Colon (tissue), 2 donors: ENCODE results near the gene VAC14.
"Not testable (repeated sequence)": the region's sequence is repeated elsewhere in the genome, so short reads cannot be mapped to it uniquely, and the experiment has no call there.

Experiments
- FAIRE-seq: peaks from 2 replicates; lab custom pipeline; 2012; peaks lifted over from hg19 to GRCh38; lab: Jason Lieb, UNC
- donor health status: control.
- donor health status: control.

Gene VAC14

DNA sequence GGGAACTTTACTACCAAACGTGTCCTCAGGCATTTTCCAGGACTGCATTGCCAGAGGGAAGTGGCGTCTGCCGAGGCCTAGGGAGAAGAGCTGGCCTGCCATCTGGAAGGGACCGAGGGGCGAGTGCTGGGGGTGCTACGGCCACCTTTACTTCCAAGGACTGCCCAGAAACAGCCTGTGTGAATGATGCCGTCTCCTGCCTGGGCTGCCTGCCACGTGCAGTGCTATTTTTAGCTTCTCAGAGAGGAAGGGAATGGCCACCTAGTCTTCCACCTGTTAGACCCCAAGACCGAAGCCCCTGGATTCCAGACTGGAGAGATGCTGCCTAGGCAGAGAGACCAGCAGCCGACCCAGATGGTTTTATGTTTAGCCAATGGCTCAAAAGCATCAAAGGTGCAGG lies 57.2 kb downstream of the VAC14 start:
- FAIRE-seq, result no peak

DNA sequence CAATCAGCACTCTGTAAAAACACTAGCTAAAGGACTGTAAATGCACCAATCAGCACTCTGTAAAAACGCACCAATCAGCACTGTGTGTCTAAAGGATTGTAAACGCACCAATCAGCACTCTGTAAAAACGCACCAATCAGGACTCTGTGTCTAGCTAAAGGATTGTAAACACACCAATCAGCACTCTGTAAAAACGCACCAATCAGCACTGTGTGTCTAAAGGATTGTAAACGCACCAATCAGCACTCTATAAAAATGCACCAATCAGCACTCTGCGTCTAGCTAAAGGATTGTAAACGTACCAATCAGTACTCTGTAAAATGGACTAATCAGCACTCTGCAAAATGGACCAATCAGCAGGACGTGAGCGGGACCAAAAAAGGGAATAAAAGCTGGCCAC lies 58.0 kb downstream of the VAC14 start:
- FAIRE-seq, result not testable (repeated sequence)

DNA sequence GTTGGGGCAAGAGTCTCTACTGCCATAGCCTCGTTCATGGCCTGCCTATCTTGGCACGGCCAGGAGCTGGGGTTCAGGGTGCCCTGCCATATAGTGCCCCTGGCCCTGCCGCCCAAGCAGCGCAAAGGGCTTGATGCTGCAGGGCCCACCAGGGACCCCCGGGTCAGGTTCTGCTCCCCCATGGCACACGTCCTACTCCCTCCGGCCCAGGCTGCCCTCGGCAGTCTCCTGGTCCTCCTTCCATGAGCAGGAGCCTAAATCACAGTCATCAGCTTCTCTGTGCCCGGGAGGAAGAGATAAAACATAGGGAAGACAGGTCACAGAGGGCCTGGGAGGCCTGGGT lies 59.2 kb downstream of the VAC14 start:
- FAIRE-seq, result no peak

DNA sequence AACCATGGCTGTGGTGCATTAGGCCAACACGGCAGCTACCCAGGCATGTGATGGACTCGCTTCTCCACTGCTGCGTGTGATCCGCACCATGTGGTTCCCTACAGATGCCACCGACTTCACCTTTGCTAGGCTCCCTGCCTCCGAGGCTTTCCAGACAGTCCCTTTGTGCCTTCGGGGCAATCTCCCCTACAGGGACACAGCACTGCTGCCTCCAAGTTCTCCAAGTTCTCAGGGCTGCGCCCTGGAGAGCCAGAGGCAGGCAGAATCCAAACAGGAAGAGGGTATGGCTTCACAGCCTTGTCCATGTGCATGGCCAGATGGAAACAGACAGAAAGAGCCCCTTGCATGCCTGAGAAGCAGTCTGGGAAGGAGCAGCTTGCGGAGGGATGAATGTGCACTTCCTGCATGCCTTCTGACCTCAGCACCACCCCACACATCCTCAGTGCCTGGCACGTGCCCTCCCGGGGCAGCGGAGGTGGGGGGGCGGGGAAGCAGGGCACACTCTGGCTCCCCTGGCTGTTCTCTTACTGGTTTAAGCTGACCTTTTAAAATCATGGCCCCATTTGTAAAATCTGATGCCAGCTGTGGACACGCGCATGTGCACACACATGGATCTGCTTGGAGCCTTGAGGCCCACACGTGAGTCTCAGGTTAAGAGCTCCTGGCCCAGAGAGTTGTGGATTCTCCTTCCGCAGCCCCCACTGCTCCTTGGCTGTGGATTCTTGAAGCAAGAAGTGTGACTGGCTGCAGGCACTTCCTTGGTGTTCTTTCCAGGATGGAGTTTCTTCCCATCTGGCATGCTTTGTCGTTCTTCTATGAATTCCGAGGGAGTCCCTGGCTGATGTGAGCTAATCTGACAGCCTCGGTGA lies 59.8 kb downstream of the VAC14 start:
- FAIRE-seq, result no peak

GRCh38 chr16:70740174-70740913 lies 60.6 kb downstream of the VAC14 start:
- FAIRE-seq, result no peak

- FAIRE-seq, result no peak
Measured at GRCh38 chr16:70739389-70739788, 61.6 kb downstream of the VAC14 start.

DNA sequence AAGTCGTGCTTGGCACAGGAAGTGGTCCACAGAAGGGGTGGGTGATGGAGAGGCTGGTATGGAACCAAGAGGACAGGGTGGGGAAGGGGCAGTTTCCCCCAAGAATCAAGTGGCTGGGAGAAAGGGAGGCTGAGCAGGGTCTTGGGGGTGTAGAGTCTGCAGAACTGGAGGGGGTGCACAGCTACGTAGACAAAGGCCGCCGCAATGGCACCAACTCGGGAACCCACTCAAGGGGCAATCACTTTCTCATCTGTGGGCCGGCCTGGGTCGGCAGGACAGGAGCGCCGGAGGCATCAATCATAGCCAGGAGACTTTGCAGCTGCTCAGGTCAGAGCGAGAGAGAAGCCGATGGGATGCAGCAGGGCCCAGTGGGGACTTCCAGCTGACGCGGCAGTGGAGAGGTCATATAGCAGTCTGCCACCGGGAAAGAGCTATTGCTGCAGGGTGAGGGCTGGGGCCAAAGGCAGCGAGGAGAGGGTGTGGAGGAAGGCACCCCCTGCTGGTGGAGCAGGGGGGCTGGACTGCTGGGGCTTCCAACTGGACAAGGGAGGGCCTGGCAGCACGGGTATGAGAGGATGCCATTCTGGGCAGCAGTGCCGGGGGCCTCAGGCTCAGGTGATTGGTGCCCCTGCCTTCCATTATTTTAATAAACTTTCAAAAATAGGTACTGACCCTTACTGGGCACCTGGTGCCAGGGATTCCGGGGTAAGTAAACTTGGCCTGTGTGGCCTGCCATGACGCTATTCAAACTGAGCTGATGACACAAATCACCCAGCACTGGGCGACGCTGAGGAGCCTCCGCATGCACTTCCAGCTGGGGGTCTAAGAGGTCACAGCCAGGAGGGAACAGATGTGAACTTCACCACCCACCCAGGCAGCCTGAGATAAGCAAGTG lies 62.6 kb downstream of the VAC14 start:
- no peak for FAIRE-seq

- FAIRE-seq, result no peak
Measured at GRCh38 chr16:70737377-70738082, 63.4 kb downstream of the VAC14 start.

DNA sequence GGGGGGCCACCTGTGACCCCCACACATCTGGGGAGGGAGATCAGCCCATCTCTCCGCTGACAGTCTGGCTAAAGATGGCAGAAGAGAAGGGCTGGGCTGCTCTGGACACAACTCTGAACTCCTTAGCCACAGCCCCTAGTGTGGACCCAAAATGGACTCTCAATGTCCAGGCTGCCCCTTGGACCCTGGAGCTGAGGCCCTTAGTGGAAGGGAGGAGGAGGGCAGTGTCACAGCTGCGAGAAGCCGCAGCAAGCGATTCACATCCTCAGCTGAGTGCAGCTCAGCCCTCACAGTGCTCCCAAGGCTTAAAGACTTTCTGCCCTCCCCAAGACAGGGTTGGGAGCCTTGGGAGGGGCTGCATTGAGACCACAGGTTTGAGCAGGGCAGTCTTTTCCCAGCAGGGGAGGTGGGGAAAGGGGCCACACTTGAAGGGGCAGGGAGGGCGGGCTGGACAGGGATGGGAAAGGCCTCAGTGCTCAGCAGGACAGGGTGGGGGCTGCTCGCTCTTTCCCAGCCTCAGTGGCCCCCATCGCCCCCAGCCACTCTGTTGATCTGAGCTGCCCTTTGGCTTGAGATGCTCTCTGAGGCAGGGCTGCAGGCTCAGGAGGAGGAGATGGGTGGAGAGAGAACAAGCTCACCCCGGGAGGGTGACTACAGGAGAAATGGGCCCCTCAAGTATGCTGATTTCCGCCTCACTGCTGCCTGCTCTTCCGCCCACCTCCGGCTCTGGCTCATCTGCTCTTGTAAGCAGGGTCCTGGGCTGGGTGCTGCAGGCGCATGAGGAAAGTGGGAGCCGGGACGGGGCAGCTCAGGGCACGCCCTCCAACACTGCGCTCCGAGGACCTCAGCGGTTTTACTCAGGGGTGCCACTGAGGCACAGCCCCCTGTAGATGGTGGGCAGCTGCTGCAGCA lies 64.2 kb downstream of the VAC14 start:
- FAIRE-seq, result no peak

- FAIRE-seq, result no peak
Measured at GRCh38 chr16:70735141-70735979, 65.6 kb downstream of the VAC14 start.

- no peak for FAIRE-seq
Measured at GRCh38 chr16:70734522-70735095, 66.3 kb downstream of the VAC14 start.

DNA sequence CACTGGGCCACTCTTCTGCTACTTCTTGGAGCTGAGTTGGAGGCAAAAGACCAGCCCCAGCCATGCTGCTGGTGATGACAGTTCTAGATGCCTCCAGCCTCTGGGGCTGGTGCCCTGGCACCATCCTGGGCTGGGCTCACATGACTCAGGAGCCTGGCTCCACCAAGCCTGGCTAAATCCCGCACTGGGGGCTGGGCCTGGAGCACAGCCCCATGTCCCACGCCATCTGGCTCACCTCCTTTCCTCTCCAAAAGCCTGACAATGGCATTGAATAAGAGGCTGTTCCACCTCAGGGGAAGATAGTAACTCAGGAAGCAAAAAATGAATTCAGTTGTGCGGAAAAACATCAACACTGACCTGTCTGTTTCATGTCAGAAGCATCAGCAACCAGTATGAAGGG lies 70.0 kb downstream of the VAC14 start:
- no peak for FAIRE-seq

GRCh38 chr16:70730031-70730430 lies 70.9 kb downstream of the VAC14 start:
- no peak for FAIRE-seq

GRCh38 chr16:70729292-70729691 lies 71.7 kb downstream of the VAC14 start:
- FAIRE-seq, result no peak

DNA sequence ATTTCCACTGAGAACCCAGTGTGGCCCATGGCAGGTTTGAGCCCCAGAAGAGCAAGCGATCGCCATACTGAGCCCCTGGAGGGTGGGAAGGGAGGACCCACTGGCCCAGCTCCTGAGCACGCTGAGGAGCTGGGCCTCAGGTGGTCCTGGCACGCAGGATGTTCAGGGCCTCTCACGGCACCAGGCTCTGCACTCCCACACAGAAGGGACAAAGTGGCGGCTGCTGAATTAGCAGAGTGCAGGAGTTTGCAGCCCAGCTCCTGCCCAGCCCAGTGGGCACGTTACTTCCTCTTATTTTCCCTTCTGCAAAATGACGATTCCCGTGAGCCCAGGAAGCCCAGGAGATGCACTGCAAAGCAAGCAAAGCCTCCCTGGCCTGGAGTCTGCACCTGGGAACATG lies 72.8 kb downstream of the VAC14 start:
- FAIRE-seq, result no peak

- FAIRE-seq, result no peak
Measured at GRCh38 chr16:70726892-70727361, 74.0 kb downstream of the VAC14 start.

DNA sequence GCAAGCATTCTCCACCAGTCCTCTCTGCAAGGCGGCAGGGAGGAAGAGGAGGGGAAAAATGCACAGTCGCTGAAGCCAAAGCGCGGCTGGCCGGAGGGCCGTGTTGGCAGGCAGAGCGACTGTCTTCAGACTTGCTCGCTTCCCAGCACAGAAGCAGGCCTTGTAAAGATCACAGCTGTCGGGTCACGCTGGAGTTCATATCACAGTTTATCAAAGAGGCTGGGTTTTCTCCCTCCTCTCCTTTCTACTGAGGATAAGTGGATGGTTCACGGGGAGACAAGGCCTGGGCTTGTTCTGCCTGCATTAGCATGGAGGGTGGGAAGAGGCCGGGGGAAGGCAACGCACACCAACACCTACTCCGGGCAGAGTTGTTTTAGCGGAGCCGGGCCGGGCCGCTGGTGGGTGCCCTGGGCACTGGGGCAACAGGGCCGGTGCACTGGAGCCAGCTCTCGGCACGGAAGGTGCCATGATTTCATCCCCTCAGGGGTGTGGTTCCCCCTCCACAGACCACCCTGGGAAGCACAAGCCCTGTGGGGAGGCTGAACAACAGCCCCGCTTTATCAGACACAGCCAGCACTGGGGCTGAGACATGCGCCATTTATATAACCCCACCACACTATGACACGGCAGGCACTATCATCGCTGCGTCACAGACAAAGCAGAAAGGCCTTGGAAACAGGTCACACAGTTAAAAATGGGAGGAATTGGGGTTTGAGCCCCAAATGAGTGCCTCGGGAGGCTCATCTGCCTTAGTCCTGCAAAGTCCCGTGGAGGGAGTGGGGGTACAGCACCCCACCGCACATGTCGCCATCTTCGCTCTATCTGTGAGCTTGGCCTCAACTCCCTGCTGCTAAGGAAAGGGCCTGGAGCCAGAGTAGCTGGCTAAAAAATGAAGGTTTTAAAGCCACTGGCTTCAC lies 74.8 kb downstream of the VAC14 start:
- no peak for FAIRE-seq
